ENCODE results near the gene KRT17. TPM values are rescaled to one million over a fixed set of nuclear protein-coding genes. Genes with fewer than 3 reads are reported as not detected.

The KRT17 gene
- total and polyA plus RNA-seq, 9 of the 15 experiments (the other 6 are each of a cell fraction or from before 2014, with no cell fraction given): 0.23 to 0.25 TPM; not detected in 7

DNA sequence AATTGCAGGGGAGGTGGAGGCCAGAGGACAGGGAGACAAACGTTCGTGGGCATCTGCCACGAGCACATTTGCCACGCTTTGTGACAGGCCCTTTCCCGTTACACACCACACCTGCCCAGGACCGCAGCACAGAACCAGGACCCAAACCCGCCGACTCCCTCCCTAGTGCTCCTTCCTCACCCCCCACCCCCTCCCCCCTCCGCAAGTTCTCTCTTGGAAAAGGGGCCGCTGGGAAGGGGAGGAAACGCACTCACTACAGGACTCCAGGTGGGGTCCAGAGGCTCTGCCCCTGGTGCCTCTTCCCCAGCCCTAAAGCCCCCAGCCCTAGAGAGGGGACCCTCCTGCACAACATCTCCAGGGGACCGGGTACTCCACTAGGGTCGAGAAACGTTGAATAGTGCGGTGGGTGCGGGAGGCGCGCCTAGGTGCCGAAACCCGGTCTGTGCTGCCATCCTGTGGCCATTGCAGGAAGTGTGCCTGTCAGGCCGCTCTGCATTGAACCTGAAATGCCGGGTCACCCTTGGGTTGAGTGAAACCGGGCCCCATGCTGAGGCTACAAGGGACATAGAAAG, 42.4 kb upstream of the KRT17 start (continued):
- TF ChIP-seq BDP1 (IDR thresholded peaks at IDR 0.05; ENCODE audit: insufficient read depth, insufficient read length) (no peak), GTF2F1 (IDR thresholded peaks at IDR 0.05; ENCODE audit: low read depth, low read length) (no peak), SMC3 (conservative IDR thresholded peaks at IDR 0.05; ENCODE audit: insufficient read depth, low read depth, low read length) (peak; percentile 71), FOXM1 (IDR thresholded peaks at IDR 0.05; ENCODE audit: low read depth) (no peak), FOXM1 (CRISPR knock-in tag; IDR thresholded peaks at IDR 0.05; ENCODE audit: low read depth) (no peak), TBP (optimal IDR thresholded peaks at IDR 0.05; ENCODE audit: low read depth, low read length) (peak; percentile 68), TCF7 (IDR thresholded peaks at IDR 0.05; ENCODE audit: borderline replicate concordance) (no peak), ARHGAP35 (IDR thresholded peaks at IDR 0.05; ENCODE audit: partially characterized antibody) (no peak), CREB1 (IDR thresholded peaks at IDR 0.05) (0 out of 2 replicates have a peak, but pooled peaks have one; percentile 18), CREB1 (CRISPR knock-in tag; IDR thresholded peaks at IDR 0.05) (no peak), ZNF217 (CRISPR knock-in tag; IDR thresholded peaks at IDR 0.05) (no peak), ZBTB49 (CRISPR knock-in tag; IDR thresholded peaks at IDR 0.05; ENCODE audit: borderline replicate concordance) (no peak), TARDBP (IDR thresholded peaks at IDR 0.05) (no peak), HDAC2 (IDR thresholded peaks at IDR 0.05) (no peak; the same call in 1 of the 2 replicates), ZBED1 (IDR thresholded peaks at IDR 0.05) (no peak), GABPB2 (CRISPR knock-in tag; conservative IDR thresholded peaks at IDR 0.05) (no peak), RBBP5 (IDR thresholded peaks at IDR 0.05; ENCODE audit: borderline replicate concordance, insufficient read depth, low read length, poor library complexity, severe bottlenecking) (no peak), ZNF140 (CRISPR knock-in tag; IDR thresholded peaks at IDR 0.05) (no peak), NFE2 (IDR thresholded peaks at IDR 0.05; ENCODE audit: low read depth) (peak; percentile 61)
- TF ChIP-seq, protein P1, sequence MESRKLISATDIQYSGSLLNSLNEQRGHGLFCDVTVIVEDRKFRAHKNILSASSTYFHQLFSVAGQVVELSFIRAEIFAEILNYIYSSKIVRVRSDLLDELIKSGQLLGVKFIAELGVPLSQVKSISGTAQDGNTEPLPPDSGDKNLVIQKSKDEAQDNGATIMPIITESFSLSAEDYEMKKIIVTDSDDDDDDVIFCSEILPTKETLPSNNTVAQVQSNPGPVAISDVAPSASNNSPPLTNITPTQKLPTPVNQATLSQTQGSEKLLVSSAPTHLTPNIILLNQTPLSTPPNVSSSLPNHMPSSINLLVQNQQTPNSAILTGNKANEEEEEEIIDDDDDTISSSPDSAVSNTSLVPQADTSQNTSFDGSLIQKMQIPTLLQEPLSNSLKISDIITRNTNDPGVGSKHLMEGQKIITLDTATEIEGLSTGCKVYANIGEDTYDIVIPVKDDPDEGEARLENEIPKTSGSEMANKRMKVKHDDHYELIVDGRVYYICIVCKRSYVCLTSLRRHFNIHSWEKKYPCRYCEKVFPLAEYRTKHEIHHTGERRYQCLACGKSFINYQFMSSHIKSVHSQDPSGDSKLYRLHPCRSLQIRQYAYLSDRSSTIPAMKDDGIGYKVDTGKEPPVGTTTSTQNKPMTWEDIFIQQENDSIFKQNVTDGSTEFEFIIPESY (CRISPR knock-in tag; IDR thresholded peaks at IDR 0.05): no peak
- TF ChIP-seq, protein P2, sequence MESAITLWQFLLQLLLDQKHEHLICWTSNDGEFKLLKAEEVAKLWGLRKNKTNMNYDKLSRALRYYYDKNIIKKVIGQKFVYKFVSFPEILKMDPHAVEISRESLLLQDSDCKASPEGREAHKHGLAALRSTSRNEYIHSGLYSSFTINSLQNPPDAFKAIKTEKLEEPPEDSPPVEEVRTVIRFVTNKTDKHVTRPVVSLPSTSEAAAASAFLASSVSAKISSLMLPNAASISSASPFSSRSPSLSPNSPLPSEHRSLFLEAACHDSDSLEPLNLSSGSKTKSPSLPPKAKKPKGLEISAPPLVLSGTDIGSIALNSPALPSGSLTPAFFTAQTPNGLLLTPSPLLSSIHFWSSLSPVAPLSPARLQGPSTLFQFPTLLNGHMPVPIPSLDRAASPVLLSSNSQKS (CRISPR knock-in tag; IDR thresholded peaks at IDR 0.05): no peak
- TF ChIP-seq, protein P3, sequence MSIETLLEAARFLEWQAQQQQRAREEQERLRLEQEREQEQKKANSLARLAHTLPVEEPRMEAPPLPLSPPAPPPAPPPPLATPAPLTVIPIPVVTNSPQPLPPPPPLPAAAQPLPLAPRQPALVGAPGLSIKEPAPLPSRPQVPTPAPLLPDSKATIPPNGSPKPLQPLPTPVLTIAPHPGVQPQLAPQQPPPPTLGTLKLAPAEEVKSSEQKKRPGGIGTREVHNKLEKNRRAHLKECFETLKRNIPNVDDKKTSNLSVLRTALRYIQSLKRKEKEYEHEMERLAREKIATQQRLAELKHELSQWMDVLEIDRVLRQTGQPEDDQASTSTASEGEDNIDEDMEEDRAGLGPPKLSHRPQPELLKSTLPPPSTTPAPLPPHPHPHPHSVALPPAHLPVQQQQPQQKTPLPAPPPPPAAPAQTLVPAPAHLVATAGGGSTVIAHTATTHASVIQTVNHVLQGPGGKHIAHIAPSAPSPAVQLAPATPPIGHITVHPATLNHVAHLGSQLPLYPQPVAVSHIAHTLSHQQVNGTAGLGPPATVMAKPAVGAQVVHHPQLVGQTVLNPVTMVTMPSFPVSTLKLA (conservative IDR thresholded peaks at IDR 0.05): peak in 1 of 2 experiments; percentile 48; a peak in 1 of 4 replicates
